Stimulated activated CD4-positive, alpha-beta T cell treated with anti-CD3 and anti-CD28 coated beads, Interleukin-12 subunit alpha, Interleukin-12 subunit beta, amount 100 ng/mL, for 48 hours (primary cell): ENCODE measurements around the gene TAP1.
A peak's percentile ranks its signal among the peaks of the same experiment; 100 is the strongest.
"Not testable (repeated sequence)": the region's sequence is repeated elsewhere in the genome, so short reads cannot be mapped to it uniquely, and the experiment has no call there.

Experiments used
- DNase-seq, 3 donors: peaks; one replicate each; pipeline ENCODE4 v3.0.0-alpha.2; 2020; ENCODE audit warnings: low read depth in 2 of 3, low spot score in 1 of 3

TAP1 gene

GRCh38 chr6:32805404-32805803 lies 48.1 kb downstream of the TAP1 start:
- not testable (repeated sequence) for DNase-seq

DNA sequence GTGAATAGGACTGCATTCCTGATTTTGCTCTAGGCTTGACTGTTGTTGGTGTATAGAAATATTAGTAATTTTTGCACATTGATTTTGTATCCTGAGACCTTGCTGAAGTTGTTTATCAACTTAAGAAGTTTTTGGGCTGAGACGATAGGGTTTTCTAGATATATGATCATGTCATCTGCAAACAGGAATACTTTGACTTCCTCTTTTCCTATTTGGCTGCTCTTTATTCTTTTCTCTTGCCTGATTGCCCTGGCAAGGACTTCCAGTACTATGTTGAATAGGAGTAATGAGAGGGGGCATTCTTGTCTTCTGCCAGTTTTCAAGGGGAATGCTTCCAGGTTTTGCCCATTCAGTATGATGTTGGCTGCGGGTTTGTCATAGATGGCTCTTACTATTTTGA lies 50.1 kb downstream of the TAP1 start:
- no peak for DNase-seq

GRCh38 chr6:32799740-32800139 lies 53.8 kb downstream of the TAP1 start:
- no peak for DNase-seq

- no peak for DNase-seq
These were observed 54.3 kb downstream of the TAP1 start for GRCh38 chr6:32799168-32799567.

DNA sequence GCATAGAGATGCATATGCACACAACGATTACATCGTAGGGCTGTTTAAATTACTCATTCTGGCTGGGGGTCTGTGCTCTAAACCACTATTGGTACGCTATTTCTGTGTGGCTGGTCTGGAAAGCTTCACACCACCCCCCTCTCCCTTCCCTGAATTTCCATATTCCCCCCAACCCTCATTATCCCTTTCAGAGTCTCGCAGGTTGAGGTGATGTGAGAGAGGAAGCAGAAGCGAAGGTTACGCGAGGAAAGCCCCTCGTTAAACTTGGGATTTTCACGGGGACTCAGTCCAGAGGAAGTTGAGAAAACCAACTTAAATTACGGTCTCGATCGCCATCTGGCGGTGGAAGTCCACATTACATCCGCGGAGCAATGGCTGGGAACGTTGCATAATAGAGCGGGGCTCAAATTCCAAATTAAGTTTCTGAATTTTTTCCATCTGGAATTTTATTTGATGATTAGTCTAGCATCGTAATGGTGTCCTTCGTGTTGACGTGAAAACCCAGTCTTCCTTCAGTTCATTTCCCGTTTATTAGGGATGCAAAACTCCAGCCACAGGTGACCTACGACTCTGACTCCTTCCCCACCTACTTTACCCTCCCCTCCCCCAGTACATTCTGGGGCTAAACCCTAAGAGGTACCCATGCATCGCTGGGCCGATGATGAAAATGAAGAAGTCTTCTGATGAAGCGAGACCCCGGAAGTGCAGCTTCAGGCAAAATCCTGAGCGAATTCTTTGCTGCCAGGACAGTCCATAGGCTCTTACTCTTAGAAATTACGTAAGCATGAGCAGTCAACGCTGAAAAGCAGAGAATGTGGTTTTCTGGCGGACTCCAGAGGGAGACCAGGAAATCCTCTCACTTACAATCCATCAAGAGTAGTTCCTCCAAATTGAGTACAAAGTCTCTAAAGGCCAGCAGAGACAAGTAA lies 56.4 kb downstream of the TAP1 start:
- DNase-seq: peak; percentile 52 to 81 (median 62)
